ENCODE results near the gene PITRM1.

The PITRM1 gene

DNA sequence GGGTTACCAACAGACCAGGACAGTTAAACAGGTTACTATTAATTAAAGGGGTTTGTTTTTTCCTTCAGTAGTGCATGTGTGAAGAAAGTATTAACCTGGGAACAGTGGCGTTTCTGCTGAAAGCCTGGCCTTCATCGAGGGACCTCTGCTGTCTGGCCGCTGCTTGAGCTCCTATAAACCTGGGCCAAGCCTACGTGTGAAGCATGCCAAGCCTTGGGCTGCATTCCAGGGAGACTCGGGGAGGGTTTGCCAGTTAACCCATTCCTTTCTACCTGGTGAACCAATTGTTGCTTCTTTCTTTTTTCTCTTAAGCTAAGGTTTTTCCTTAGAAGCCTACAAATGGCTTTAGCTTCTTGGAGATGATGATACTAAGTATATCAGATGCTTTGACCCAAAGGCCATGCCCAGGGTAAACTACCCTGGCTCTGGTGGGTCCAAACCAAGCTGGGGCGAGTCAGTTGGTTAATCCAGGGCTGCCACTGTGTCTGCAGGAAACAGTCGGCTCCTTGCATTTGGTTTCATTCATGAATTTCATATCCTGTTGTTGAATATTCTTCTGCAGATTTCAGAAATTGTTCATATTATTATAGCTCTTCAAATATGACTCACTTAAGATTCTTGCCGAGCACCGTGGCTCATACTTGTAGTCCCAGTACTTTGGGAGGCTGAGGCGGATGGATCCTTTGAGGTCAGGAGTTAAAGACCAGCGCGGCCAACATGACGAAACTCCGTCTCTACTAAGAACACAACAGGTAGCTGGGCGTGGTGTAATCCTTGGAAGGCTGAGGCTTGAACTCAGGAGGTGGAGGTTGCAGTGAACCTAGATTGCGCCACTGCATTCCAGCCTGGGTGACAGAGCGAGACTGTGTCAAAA is 81.4 kb downstream of the PITRM1 start:
- Histone ChIP-seq H2AFZ (ENCODE audit: low read depth, low read length, severe bottlenecking) (no peak overlapping the region), H3K27me3 (ENCODE audit: low read length) (no peaks in the 10 kb centered on the region), H3K27ac (ENCODE audit: low read depth, low read length) (no peak overlapping the region), H3K9me3 (ENCODE audit: insufficient read depth, low read length) (no peaks in the 10 kb centered on the region), H3K9ac (ENCODE audit: low read length) (no peak overlapping the region), H3K9me2 (replicated peaks; ENCODE audit: insufficient read depth, low read length) (no peaks in the 10 kb centered on the region), H3F3A (ENCODE audit: insufficient read depth) (no peaks in the 10 kb centered on the region), H3K79me2 (ENCODE audit: insufficient read depth, low read length) (peaks cover 93% of the 10 kb centered on the region), H4K20me1 (ENCODE audit: low read depth, low read length) (peaks cover 43% of the 10 kb centered on the region), H3K36me3 (ENCODE audit: low read length) (peaks cover 3% of the 10 kb centered on the region; the same call in 1 of the 2 replicates), H3K4me2 (ENCODE audit: low read depth, low read length, poor library complexity, severe bottlenecking) (no peak overlapping the region), H3K4me3 (ENCODE audit: insufficient read depth, low read length, poor library complexity, severe bottlenecking) (no peak overlapping the region)
- TF ChIP-seq, protein P1, sequence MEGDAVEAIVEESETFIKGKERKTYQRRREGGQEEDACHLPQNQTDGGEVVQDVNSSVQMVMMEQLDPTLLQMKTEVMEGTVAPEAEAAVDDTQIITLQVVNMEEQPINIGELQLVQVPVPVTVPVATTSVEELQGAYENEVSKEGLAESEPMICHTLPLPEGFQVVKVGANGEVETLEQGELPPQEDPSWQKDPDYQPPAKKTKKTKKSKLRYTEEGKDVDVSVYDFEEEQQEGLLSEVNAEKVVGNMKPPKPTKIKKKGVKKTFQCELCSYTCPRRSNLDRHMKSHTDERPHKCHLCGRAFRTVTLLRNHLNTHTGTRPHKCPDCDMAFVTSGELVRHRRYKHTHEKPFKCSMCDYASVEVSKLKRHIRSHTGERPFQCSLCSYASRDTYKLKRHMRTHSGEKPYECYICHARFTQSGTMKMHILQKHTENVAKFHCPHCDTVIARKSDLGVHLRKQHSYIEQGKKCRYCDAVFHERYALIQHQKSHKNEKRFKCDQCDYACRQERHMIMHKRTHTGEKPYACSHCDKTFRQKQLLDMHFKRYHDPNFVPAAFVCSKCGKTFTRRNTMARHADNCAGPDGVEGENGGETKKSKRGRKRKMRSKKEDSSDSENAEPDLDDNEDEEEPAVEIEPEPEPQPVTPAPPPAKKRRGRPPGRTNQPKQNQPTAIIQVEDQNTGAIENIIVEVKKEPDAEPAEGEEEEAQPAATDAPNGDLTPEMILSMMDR (IDR thresholded peaks at IDR 0.05; ENCODE audit: insufficient read depth, low read length, poor library complexity, severe bottlenecking), result no peak
- no peak for TF ChIP-seq EZH2phosphoT487 (conservative IDR thresholded peaks at IDR 0.05; ENCODE audit: low read length)

GRCh38 chr10:3090388-3090787 is 82.2 kb downstream of the PITRM1 start:
- H3F3A ChIP-seq (ENCODE audit: insufficient read depth), result no peaks in the 10 kb centered on the region
- no peak overlapping the region for H3K27ac ChIP-seq (ENCODE audit: low read depth, low read length)
- no peaks in the 10 kb centered on the region for H3K9me2 ChIP-seq (replicated peaks; ENCODE audit: insufficient read depth, low read length)
- peaks cover 91% of the 10 kb centered on the region for H3K79me2 ChIP-seq (ENCODE audit: insufficient read depth, low read length)
- no peak overlapping the region for H3K4me3 ChIP-seq (ENCODE audit: insufficient read depth, low read length, poor library complexity, severe bottlenecking)
- H4K20me1 ChIP-seq (ENCODE audit: low read depth, low read length), result peaks cover 38% of the 10 kb centered on the region
- H3K9me3 ChIP-seq (ENCODE audit: insufficient read depth, low read length), result no peaks in the 10 kb centered on the region
- TF ChIP-seq EZH2phosphoT487 (conservative IDR thresholded peaks at IDR 0.05; ENCODE audit: low read length), result no peak
- TF ChIP-seq, protein P1 (IDR thresholded peaks at IDR 0.05; ENCODE audit: insufficient read depth, low read length, poor library complexity, severe bottlenecking), result no peak
- no peak overlapping the region for H3K9ac ChIP-seq (ENCODE audit: low read length)
- no peaks in the 10 kb centered on the region for H3K27me3 ChIP-seq (ENCODE audit: low read length)
- peaks cover 3% of the 10 kb centered on the region; the same call in 1 of the 2 replicates for H3K36me3 ChIP-seq (ENCODE audit: low read length)
- H2AFZ ChIP-seq (ENCODE audit: low read depth, low read length, severe bottlenecking), result no peak overlapping the region
- no peak overlapping the region for H3K4me2 ChIP-seq (ENCODE audit: low read depth, low read length, poor library complexity, severe bottlenecking)

Data from SU-DHL-6 (cell line).